Measurements from ENCODE around the gene FMNL1.

DNA sequence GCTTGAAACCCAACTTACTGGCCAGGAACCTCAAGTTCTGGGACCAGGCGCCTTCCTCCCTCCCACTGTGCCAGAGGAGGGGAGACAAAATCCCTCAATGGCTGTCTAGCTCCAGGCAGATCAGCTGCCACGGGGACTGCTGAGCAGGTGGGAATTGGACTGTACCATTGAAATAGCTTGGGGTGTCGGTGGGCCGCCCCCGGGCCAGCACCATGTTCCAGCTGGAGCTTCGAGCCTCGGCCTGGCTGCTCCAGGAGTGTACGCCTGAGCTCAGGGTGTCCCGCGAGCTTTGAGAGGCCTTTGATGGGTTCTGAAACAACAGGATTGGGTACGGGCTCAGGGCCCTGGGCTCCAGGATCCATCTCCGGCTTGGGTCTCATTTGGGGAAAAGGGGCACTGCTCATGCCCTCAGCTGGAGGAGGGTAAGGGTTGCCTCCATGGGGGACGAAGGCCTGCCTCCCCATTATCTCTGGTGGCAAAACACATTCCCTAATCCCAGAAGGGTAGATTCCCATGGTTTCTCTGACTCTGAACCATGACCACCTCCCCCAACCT, 44.8 kb downstream of the FMNL1 start:
- TF ChIP-seq, protein P1, sequence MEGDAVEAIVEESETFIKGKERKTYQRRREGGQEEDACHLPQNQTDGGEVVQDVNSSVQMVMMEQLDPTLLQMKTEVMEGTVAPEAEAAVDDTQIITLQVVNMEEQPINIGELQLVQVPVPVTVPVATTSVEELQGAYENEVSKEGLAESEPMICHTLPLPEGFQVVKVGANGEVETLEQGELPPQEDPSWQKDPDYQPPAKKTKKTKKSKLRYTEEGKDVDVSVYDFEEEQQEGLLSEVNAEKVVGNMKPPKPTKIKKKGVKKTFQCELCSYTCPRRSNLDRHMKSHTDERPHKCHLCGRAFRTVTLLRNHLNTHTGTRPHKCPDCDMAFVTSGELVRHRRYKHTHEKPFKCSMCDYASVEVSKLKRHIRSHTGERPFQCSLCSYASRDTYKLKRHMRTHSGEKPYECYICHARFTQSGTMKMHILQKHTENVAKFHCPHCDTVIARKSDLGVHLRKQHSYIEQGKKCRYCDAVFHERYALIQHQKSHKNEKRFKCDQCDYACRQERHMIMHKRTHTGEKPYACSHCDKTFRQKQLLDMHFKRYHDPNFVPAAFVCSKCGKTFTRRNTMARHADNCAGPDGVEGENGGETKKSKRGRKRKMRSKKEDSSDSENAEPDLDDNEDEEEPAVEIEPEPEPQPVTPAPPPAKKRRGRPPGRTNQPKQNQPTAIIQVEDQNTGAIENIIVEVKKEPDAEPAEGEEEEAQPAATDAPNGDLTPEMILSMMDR (IDR thresholded peaks at IDR 0.05), result no peak
- no peak for TF ChIP-seq POLR2A (IDR thresholded peaks at IDR 0.05)
